Measurements from ENCODE around the gene SRMS.
"Not testable (repeated sequence)": the region's sequence is repeated elsewhere in the genome, so short reads cannot be mapped to it uniquely, and the experiment has no call there.

The SRMS gene

GRCh38 chr20:63519668-63520503 is 27.7 kb downstream of the SRMS start:
- peak in 1 of 2 experiments; percentile 23 for DNase-seq

- no peak for DNase-seq
These were observed 28.4 kb downstream of the SRMS start for GRCh38 chr20:63518946-63519667.

DNA sequence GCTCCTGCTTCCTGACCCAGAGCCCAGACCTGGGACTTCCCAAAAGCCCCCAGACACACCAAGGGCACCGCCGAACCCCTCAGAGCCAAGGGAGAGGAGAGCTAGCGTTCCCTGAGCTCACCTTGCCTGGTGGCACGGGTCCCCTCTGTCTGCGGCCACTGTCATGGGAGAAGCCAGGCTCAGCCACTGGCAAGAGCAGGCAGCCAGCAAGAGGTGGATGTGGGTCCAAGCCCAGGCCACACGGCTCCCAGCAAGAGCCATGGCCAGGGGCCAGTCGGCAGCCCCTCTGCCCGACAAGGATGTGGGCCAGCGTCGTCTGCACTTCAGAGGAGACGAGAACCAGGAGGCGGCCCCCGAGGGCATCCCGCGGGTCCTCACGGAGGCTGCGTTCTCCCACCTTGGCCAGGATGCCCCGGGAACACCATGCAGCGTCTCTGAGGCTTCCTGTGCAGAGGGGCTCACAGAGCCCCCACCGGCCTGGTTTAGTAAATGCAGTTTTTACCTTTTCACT is 29.1 kb downstream of the SRMS start:
- DNase-seq = no peak

GRCh38 chr20:63517376-63518309 is 29.9 kb downstream of the SRMS start:
- DNase-seq = no peak

GRCh38 chr20:63514520-63514919 is 33.0 kb downstream of the SRMS start:
- not testable (repeated sequence) for DNase-seq

DNA sequence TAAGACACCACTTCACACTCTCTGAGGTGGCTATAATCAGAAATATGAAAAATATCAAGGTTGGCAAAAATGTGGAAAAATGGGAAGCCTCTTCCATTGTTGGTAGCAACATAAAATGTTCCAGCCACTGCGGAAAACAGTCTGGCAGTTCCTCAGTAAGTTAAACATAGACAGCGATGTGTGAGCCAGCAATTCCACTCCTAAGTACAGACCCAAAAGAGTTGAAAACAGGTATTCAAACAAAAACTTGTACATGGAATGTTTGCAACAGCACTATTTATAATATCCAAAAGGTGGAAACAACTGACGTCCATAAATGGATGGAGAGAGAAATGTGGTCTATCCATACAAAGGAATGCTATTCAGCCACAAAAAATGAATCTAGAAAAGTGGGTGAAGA is 34.3 kb downstream of the SRMS start:
- no peak for DNase-seq

DNA sequence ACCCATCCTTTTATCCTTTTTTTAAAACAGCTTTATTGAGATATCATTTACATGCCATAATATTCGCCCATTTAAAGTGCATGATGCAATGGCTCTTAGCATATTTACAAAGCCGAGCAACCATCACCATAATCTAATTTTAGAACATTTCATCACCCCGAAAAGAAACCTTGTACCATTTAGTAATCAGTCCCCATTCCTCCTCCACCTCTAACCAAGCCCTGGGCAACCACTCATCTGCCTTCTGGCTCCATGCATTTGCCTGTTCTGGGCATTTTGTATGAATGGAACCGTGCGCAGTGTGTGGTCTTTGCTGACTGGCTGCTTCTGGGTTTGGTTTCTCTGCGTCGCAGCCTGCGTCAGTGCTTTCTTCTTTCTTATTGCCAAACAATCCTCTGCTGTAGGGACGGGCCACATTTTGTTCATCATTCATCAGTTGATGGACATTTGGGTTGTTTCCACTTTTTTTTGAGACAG is 38.4 kb downstream of the SRMS start:
- DNase-seq = no peak

DNA sequence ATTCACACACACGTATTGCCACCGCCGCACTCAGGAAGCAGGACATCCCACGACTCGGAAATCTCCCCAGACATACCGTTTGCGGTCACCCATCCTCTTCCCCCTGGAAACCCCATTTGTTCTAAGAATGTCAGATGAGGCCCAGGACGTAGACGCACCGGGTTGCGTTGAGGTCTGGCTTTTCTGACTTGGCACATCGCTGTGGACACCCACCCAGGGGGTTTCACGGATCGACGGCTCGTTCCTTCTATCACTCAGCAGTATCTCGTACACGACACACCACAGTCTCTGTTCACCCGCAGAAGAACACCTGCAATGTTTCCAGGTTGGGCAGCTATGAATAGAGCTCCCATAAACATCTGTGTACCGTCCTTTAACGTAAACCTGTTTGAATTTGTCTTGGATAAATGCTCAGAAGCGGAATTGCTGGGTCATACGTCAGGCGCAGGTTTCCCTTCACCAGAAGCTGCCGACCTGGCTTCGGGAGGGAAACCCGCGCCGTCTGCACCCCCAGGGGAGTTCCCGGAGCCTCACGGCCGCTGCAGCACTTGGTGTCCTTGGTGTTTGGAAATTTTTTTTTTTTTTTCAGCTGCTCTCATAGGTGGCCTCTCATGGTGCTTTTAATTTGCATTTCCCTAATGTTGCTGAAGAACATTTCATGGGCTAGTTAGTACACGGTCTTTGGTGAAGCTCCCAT is 39.3 kb downstream of the SRMS start:
- DNase-seq = no peak

GRCh38 chr20:63507083-63507743 is 40.3 kb downstream of the SRMS start:
- DNase-seq = no peak

GRCh38 chr20:63505723-63506122 is 41.8 kb downstream of the SRMS start:
- no peak for DNase-seq

DNA sequence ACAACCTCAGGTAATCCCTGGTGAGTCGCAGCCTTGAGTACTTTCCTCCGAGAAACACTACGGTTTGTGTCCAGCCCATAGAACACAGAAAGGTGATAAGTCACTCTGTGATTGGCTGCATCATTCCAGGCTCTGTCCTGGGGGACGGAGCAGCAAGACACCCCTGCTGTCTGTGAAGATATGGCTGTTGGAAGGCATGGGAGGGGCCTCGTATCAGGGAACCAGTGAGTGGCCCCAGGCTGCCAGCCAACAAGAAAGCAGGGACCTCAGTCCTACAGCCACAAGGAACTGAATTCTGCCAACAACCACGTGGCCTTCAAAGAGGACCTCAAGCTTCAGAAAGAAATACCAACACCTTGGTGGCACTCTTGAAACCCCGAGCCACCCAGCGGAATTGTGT is 42.3 kb downstream of the SRMS start:
- no peak for DNase-seq

DNA sequence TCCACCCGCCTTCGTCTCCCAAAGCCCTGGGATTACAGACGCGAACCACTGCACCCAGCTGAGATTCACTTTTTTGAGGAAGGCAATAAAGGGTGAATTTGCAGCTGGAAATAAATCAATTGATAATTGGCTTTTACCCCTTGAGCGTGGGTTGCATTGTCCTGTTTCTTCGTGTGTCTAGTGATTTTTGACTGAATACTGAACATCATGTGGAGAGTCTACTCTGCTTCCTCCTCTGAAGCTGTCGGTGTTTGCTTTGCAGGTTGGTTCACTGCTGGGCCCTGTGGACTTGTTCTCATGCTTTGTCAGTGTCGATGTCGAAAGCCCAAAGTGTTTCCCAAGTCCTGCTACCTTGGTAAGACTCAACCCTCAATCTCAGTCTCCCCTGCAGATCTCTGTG is 42.9 kb downstream of the SRMS start:
- DNase-seq = no peak

- DNase-seq = no peak
These were observed 44.0 kb downstream of the SRMS start for GRCh38 chr20:63503524-63503923.

DNA sequence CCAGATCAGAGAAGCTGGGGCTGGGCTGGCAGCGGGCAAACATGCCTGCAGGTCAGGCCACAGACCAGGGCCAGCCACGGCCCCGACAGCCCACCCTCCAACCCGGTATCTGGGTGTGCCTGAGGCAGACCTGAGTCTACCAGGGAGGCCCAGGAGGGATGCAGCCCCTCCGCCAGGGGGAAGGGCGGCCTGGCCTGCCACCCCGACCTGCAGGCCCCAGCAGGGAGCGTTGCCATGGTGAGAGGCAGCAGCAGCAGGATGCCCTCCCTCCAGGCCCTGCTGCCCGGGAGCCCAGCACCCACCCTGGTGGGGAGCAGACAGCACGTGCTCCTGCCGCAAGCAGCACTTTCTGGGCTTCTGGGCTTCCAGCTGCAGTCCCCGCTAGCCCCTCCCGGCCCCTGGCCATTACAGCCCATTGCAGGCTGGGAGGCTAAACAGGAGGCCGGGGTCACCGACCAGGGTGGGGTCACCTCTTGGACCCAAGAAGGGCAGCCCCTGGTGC is 44.8 kb downstream of the SRMS start:
- no peak for DNase-seq

DNA sequence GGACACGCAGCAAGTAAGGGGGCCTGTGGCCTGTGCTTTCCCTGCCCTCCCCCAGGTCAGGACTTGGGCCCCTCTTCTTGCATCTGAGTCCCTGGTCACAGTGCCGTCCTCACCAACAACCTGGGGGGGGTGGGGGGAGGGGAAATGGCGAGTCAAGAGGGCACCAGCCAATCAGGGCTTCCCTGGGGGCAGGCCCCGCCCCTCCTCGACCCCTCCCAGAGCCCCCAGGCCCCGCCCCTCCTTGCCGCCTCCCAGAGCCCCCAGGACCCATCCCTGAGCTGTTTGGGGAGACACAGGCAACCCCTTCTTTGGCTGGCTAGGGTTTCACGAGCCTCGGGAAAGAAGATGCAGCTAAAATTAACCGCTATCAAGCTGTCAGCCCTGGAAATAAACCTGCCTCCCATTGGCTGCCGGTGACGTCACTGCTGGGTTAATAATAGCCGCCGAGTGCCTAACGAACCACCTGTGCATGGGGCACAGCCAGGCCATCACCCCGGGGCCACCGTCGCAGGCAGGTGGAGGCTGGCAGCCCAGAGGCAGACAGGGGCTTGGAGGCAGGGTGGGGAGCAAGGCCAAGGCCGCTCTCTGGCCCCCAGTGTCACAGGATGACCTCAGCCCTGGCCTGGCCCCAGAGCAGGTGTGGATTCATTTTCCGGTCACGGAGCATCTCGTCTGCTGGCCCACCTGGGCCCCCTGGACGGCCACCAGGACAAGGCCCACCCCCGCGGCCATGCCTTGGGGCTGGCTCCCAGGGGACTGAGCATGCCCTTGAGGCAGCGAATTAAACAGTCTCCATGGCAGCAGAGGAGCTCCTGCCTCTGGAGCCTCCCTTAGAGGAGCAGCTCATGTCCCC is 45.5 kb downstream of the SRMS start:
- DNase-seq = peak; percentile 81 to 91

DNA sequence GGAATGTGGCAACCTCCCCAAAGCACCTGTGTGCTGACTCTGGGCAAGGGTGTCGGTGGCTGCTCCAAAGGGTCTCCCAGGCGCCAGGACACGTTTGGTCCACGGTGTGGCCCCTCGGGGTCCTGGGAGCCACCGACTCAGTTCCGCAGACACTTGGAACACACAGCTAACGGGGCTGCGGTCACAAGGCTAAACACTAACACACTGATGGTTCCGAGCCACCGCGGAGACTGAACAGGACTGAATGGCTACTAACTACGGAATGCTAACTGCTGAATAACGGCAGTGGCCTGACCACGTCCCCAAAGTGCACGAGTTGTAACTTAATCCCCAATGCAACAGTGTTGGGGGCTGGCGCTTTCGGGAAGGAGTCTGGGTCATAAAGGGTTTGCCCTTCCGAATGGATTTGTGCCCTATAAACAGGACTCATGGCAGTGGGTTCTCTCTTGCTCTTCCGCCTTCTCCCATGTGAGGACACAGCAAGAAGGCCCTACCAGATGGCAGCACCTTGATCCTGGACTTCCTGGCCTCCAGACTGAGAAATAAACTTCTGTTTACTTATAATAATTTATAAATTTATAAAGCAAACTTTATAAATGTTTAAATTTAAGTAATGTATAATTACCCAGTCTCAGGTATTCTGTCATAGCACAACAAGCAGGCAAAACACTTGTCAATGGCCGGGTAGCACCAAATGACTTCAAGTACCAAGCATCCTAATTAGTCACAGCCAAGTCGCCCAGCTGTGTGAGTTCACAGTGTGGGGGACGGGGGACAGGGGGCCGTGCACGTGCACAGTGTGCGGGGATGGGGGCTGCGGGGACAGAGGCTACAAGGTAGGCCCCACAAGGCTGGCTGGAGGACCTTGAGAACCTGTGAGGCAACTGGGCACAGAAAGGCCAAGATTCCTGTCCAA is 46.4 kb downstream of the SRMS start:
- no peak for DNase-seq

- DNase-seq = no peak
These were observed 47.2 kb downstream of the SRMS start for GRCh38 chr20:63500151-63500901.

GRCh38 chr20:63499338-63499969 is 48.1 kb downstream of the SRMS start:
- DNase-seq = no peak

Measured in NCI-H187 (cell line).